Measurements from ENCODE around the gene CYP46A1.

The CYP46A1 gene

GRCh38 chr14:99689266-99690236 is 5.5 kb downstream of the CYP46A1 start:
- no peak for DNase-seq

GRCh38 chr14:99690636-99691035 is 6.5 kb downstream of the CYP46A1 start:
- DNase-seq: no peak

GRCh38 chr14:99691111-99691885 is 7.2 kb downstream of the CYP46A1 start:
- no peak for DNase-seq

DNA sequence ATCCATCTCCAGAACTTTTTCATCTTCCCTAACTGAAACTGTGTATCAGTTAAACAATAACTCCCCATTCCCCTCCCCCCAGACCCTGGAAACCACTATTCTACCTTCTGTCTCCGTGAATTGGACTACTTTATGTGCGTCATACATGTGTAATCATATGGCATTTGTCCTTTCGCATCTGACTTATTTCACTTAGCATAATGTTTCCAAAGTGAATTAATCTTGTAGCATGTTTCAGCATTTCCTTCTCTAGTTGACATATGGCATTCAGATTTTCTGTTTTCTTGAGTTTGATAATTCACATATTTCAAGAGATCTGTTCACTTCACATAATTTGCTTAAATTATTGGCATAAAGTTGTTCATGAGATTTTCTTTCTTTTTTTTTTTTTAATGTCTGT is 9.8 kb downstream of the CYP46A1 start:
- no peak for DNase-seq

- no peak for DNase-seq
Measured at GRCh38 chr14:99696929-99697328, 12.8 kb downstream of the CYP46A1 start.

GRCh38 chr14:99698236-99698635 is 14.1 kb downstream of the CYP46A1 start:
- DNase-seq: no peak

- DNase-seq: no peak
Measured at GRCh38 chr14:99698642-99699041, 14.5 kb downstream of the CYP46A1 start.

DNA sequence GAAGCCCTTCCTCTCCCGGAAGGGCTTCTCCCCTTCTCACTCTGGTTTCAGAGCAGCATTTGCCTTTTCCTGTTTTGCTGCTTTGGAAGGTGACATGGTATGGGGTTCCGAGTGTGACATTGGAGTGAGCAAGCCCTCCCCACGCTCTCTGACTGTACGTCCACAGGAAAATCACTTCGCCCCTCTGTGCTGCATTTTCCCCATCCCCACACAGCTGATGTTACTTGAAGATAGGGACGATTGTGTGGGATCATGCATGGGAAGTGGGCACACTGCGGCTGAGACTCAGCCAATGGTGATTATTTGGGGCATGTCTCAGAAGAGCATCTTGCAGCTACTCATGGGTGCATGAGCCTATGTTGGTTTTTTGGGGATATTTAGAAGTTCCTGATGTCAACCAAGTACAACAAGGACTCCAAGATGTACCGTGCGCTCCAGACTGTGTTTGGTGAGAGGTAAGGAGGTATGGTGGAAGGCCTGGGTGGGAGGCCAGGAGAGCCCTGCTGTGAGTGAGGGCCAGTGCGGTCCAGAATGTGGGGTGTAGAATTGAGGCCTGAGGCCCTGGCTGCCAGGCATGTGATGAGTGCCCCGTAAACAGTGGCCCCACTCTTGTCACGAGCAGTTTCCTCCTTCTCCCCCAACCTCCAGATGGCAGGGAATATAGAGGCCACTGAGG is 15.1 kb downstream of the CYP46A1 start:
- DNase-seq: no peak

DNA sequence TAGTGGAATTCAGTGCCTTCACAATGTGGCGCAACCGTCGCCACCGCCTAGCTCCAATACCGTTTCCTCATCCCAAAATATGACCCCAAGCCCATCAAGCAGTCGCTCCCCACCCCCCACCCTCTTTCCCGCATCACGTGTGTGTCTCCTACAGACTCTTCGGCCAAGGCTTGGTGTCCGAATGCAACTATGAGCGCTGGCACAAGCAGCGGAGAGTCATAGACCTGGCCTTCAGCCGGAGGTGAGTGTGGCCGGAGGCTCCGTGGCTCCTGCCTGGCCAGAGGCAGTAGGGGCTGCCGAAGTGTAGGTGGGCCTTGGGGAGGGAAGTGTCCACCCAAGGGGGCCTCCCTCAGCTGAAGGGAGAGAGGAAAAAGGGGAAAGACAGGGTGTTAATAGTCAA is 15.8 kb downstream of the CYP46A1 start:
- DNase-seq: no peak

DNA sequence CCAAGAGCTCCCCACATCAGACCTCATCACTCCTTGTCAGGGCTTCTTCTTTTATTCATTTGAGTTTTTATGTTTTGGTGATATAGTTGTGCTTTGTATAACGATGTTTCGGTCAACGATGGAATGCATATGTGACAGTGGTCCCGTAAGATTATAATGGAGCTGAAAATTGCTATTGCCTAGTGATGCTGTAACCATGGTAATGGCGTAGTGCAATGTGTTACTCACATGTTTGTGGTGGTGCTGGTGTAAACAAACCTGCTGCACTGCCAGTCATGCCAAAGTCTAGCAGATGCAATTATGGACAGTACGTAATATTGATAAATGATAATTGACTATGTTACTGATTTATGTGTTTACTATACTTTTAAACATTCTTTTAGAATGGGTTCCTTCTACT is 16.3 kb downstream of the CYP46A1 start:
- no peak for DNase-seq

GRCh38 chr14:99701260-99701659 is 17.2 kb downstream of the CYP46A1 start:
- no peak for DNase-seq

GRCh38 chr14:99702115-99702514 is 18.0 kb downstream of the CYP46A1 start:
- DNase-seq: no peak

GRCh38 chr14:99703381-99703780 is 19.3 kb downstream of the CYP46A1 start:
- no peak for DNase-seq

DNA sequence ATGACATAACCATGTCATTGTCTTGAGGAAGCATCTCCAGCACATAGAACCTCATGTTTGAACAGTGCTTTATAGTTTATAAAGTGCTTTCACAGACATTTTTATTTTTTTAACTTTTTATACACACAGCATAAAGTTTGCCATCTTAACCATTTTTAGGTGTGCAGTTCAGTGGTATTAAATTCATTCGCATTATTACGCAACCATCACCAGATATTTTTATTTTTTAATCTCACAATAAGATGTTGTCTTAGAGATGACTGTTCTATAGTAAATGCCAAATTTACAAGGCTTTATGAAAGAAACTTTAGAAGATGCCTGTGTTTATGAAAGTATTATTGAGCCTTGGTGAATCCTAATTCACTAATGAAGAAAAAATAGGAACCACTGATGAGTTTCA is 19.9 kb downstream of the CYP46A1 start:
- DNase-seq: no peak

DNA sequence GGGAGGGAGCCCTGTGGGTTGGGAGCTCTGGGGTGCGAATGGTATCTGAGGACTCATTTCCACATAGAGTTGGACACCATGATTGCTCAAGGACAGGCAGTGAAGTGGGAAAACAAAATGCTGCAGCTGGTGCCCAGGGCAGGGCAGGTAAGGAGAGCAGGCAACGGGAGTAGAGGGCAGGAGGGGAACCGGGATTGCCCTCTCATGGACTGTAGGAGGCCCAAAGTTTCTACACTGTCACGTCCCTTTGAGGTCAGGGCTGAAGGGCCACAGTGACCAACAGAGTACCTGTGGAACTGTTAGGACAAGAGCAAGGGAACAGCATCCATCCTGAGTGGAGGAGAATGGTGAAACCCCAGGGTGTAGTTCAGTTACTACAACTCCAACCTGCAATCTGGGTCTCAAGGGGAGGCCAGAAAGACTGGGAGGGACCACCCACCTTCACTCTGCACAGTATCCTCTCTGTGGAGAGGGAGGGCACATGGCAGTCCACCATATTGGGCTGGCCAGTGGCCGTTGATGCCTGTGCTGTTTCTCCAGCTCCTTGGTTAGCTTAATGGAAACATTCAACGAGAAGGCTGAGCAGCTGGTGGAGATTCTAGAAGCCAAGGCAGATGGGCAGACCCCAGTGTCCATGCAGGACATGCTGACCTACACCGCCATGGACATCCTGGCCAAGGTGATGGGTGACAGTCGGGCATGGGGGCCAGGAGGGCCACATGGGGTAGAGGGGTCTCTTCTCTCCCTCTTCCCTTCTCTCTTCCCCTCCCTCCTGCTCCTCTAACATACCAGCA is 22.2 kb downstream of the CYP46A1 start:
- no peak for DNase-seq

DNA sequence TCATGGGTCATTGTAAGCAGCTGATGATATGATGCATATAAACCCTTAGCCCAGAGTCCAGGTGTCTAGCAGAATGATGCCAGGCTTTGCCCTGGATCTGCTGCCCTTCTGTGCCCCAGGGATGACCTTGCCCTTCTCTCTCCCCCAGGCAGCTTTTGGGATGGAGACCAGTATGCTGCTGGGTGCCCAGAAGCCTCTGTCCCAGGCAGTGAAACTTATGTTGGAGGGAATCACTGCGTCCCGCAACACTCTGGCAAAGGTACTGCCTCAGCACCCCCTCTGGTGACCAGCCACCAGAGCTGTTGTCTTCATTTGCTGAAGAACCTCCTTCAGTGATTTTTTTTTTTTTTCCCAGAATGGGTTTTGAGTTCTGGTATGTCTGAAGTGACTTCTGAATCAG is 23.3 kb downstream of the CYP46A1 start:
- DNase-seq: no peak

DNA sequence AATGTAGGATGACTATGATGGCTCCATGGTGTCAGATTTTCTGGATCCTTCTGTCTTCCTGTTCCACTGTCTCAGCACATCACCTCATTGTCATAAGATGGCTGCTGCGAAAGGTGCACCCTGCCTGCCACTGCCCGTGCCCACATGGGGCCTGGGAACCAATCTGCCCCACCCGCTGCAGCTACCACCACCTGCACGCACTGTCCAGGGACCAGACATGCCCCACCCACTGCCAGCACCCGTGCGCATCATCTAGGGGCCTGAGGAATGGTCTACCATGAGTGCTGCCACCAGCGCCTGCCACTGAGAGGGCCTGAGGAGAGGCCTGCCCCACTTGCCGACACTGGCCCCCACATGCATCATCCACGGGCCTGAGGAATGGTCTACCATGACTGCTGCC is 23.8 kb downstream of the CYP46A1 start:
- DNase-seq: no peak

DNA sequence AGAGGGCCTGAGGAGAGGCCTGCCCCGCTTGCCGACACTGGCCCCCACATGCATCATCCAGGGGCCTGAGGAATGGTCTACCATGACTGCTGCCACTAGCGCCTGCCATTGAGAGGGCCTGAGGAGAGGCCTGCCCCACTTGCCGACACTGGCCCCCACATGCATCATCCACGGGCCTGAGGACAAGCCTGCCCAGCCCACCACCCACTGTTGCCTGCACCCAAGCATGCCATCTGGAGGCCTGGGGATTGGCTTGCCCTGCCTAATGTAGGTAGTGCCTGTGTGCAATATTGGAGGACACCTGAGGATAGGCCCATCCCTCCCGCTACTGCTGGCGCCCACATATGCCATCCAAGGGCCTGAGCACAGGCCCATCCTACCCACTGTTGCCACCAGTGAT is 24.4 kb downstream of the CYP46A1 start:
- DNase-seq: no peak

DNA sequence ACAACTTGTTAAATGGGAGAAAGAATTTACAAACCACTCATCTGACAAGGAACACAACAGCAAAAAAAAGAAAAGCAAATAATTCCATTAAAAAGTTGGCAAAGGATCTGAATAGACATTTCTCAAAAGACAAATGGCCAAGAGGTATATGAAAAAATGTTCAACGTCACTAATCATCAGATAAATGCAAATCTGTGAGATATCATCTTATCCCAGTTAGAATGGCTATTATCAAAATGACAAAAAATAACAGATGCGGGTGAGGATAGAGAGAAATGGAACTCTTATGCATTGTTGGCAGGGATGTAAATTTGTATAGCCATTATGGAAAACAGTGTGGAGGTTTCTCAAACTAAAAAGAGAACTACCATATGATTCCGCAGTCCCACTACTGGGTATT is 29.9 kb downstream of the CYP46A1 start:
- DNase-seq: no peak

DNA sequence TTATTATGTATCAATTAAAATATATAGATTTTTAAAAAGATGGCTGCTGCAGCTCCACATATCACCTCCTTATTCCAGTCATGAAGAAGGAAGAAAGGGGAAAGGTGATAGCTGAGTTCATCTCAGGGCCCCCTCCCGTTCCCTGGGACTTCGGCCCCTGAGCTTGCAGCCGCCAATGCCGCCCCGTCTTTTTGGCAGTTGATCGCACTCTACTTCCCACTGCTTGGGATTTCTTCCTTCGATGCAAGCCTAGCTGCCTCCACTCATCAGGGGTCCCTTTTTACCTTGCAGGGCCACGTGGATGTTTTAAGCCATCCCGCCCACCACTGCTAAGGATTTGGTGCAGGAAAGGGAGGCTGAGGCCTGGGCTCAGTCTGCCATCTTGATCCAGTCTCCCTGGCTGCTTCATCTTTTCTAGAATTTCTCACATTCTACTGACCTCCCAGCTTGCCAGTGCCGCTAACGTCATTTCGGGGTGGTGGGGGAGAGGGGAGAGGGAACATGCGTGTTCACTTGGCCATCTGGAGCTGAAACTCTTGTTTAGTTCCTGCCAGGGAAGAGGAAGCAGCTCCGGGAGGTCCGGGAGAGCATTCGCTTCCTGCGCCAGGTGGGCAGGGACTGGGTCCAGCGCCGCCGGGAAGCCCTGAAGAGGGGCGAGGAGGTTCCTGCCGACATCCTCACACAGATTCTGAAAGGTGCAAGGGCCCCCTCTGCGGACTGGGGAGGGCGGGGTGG is 31.3 kb downstream of the CYP46A1 start:
- no peak for DNase-seq

- no peak for DNase-seq
Measured at GRCh38 chr14:99716091-99716849, 32.2 kb downstream of the CYP46A1 start.
